Gastrocnemius medialis (tissue), 4 donors: Measurements from ENCODE around the gene KLHDC9. TPM values are rescaled to one million over a fixed set of nuclear protein-coding genes. Genes with fewer than 3 reads are reported as not detected.

Experiments used
- ATAC-seq, 2 donors: fragments of 150-250 bp; one replicate each; pipeline ENCODE4 v1.9.1; 2016
- DNase-seq, 2 donors: peaks; one replicate each; pipeline ENCODE4 v3.0.0-alpha.2; 2019
- H3K27ac ChIP-seq, 4 donors: fragments of 200-600 bp; sonication (generic); 1 replicate in 1 of 4; 2 replicates in 3 of 4; pipeline ENCODE4 v1.5.1; 2016 to 2018; ENCODE audit warnings: mild to moderate bottlenecking in 2 of 4, moderate library complexity in 1 of 4
- H3K27me3 ChIP-seq, 3 donors: fragments of 200-600 bp; sonication (generic) in 2 of 3; 1 replicate in 1 of 3; 2 replicates in 2 of 3; pipeline versions ENCODE4 v1.5.1 to v1.6.0; 2016 to 2019; ENCODE audit warnings: mild to moderate bottlenecking in 1 of 3, moderate library complexity in 1 of 3
- H3K36me3 ChIP-seq, 2 donors: fragments of 200-600 bp; sonication (generic) in 1 of 2; one replicate each; pipeline ENCODE4 v1.5.1; 2017 to 2018
- H3K4me1 ChIP-seq, 2 donors: fragments of 200-600 bp; sonication (generic) in 1 of 2; one replicate each; pipeline ENCODE4 v1.5.1; 2016 to 2017; ENCODE audit warnings: mild to moderate bottlenecking in 2 of 2
- H3K4me3 ChIP-seq, 4 donors: fragments of 200-600 bp; sonication (generic) in 3 of 4; 1 replicate in 1 of 4; 2 replicates in 3 of 4; pipeline ENCODE4 v1.5.1; 2016 to 2019; ENCODE audit warnings: mild to moderate bottlenecking in 2 of 4
- H3K9me3 ChIP-seq, 3 donors: fragments of 200-600 bp; sonication (generic) in 2 of 3; 1 replicate in 1 of 3; 2 replicates in 2 of 3; pipeline ENCODE4 v1.5.1; 2016 to 2019
- CTCF ChIP-seq, 5 experiments: fragments of 450-650 bp in 3 of 5; fragments of 200-600 bp in 2 of 5; sonication (generic) in 2 of 5; IDR thresholded peaks in 4 of 5; conservative IDR thresholded peaks in 1 of 5; 1 replicate in 4 of 5; 2 replicates in 1 of 5; pipeline ENCODE4 v1.5.1; 2016 to 2019; ENCODE audit warnings: antibody characterized with exemption in 5 of 5, mild to moderate bottlenecking in 3 of 5, moderate library complexity in 3 of 5
- POLR2A ChIP-seq, 2 donors: fragments of 450-650 bp; IDR thresholded peaks; one replicate each; pipeline ENCODE4 v1.6.1; 2017; ENCODE audit warnings: antibody characterized with exemption in 2 of 2, mild to moderate bottlenecking in 2 of 2, moderate library complexity in 2 of 2
- in situ Hi-C, 4 donors: fragments of 200-750 bp; cut with MboI; loops; one replicate each; pipeline versions ENCODE4 v1.15.0 to v1.8.0; 2017; ENCODE audit warnings: low sequenced_read_pairs in 4 of 4
- intact Hi-C: fragments of 100-400 bp; cut with DNase I; formaldehyde crosslinking; loops from one replicate; pipeline ENCODE4 v1.15.1; 2023; ENCODE audit warnings: low total_unique reads
- total RNA-seq, 4 donors: library from RNA; depleted of rRNA; stranded (reverse); fragments of >200 nt; gene quantifications; one replicate each; pipeline versions ENCODE4 v1.1.0 to v1.2.3, GENCODE V29; 2016

The KLHDC9 gene
- total RNA-seq, 4 donors from 2014 or later: 0.89 to 2.4 (median 1.3) TPM

DNA sequence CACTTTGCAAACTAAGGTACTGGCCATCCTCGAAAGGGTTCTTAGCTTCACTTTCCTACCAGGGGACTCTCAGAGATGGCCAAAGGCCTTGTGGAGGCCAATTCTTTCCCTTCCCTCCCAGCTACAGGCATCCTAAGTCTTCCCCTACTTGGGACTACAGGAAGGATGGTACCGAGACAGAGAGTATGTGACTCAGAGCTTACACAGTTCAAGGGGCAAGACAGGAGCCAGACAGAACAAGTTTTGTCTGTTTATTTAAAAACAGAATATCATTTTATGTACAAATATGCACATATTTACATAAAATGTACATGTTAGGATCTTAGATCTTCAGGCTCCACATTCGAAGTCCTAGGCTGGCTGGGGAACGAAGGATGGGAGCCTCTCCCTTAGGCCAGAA is 27.4 kb upstream of the KLHDC9 start:
- Histone ChIP-seq H3K9me3 (no peaks in the 10 kb centered on the region), H3K36me3 (no peaks in the 10 kb centered on the region), H3K4me3 (no peak overlapping the region), H3K4me1 (no peaks in the 10 kb centered on the region), H3K27me3 (no peaks in the 10 kb centered on the region), H3K27ac (no peak overlapping the region)
- DNase-seq (no peak), ATAC-seq (no peak)
- in situ Hi-C loops: no loop called here
- intact Hi-C loops: no loop called here
- no peak for TF ChIP-seq CTCF (IDR thresholded peaks at IDR 0.05 in 4 of 5, conservative IDR thresholded peaks at IDR 0.05 in 1 of 5)
- no peak for TF ChIP-seq POLR2A (IDR thresholded peaks at IDR 0.05)

DNA sequence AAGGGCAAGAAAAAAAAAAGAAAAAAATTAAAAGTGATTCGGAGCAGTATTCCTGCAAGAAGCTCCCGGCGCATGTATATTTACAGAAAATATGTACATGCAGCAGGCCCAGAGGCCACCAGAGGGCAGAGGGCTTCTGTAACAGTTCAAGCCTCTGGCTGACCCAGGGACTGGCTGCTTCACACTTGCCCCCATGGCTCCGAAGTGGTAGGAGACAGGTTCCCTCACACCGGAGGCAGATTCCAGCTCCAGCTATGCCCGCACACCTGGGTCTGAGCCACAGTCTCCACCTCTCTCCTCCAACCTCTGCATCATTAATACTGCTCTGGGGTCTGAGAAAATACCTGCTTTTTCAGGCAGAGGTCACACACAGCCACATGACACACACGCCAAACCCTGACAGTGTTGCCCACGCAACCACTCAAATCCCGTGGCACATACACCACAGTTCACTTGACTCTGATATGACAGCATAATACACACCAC is 26.2 kb upstream of the KLHDC9 start:
- H3K27me3 ChIP-seq: no peaks in the 10 kb centered on the region
- intact Hi-C loops: no loop called here
- H3K4me1 ChIP-seq: no peaks in the 10 kb centered on the region
- no peak overlapping the region for H3K4me3 ChIP-seq
- H3K9me3 ChIP-seq: no peaks in the 10 kb centered on the region
- H3K27ac ChIP-seq: no peak overlapping the region
- ATAC-seq (no peak), DNase-seq (peak; percentile 24 to 46)
- peak in 4 of 5 experiments; percentile 31 to 43 (median 36) for TF ChIP-seq CTCF (IDR thresholded peaks at IDR 0.05 in 4 of 5, conservative IDR thresholded peaks at IDR 0.05 in 1 of 5)
- no peak for TF ChIP-seq POLR2A (IDR thresholded peaks at IDR 0.05)
- no peaks in the 10 kb centered on the region for H3K36me3 ChIP-seq
- in situ Hi-C loops: no loop called here

DNA sequence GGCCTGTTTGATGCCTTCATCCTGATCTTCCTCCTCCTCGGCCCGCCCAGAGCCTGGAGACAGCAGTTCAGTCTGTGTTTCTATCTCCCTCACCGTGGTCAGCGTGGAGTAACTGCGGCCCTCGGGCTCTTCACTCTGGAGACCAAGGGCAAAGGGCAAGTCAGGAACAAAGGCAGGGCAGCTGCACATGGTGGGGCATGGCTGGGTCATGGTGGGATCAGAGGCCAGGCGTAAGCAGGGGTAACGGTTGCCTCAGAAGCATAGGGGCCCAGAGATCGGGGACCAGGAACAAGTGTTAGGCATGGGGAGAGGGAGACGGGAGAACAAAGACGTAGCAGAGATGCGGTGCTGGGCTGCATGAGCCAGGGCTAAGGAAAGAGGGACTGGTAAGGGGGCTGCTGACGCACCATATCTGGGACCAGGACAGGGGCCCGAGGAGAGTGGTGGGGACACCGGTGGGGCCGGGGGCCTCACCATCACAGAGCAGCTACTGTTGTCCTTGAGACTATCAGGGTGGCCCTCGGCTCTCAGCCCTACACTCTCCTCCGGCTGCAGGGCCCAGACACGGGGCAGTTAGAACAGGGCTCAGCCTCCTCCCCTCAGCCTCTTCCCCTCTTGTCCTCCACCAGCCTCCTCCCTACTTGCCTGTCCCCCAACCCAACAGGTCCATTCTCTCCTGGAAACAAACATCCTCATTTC is 25.3 kb upstream of the KLHDC9 start:
- intact Hi-C loops (no loop called here), in situ Hi-C loops (no loop called here)
- Histone ChIP-seq H3K4me3 (no peak overlapping the region), H3K4me1 (no peaks in the 10 kb centered on the region), H3K9me3 (no peaks in the 10 kb centered on the region), H3K36me3 (no peaks in the 10 kb centered on the region), H3K27me3 (no peaks in the 10 kb centered on the region), H3K27ac (no peak overlapping the region)
- no peak for ATAC-seq
- TF ChIP-seq POLR2A (IDR thresholded peaks at IDR 0.05) (no peak), CTCF (IDR thresholded peaks at IDR 0.05 in 4 of 5, conservative IDR thresholded peaks at IDR 0.05 in 1 of 5) (no peak)
- DNase-seq: no peak

GRCh38 chr1:161073474-161074121 is 24.6 kb upstream of the KLHDC9 start:
- DNase-seq (no peak), ATAC-seq (no peak)
- intact Hi-C loops: no loop called here
- no peak overlapping the region for H3K27ac ChIP-seq
- H3K4me3 ChIP-seq: no peak overlapping the region
- H3K36me3 ChIP-seq: no peaks in the 10 kb centered on the region
- in situ Hi-C loops: no loop called here
- TF ChIP-seq POLR2A (IDR thresholded peaks at IDR 0.05) (no peak), CTCF (IDR thresholded peaks at IDR 0.05 in 4 of 5, conservative IDR thresholded peaks at IDR 0.05 in 1 of 5) (no peak)
- no peaks in the 10 kb centered on the region for H3K9me3 ChIP-seq
- H3K4me1 ChIP-seq: no peaks in the 10 kb centered on the region
- no peaks in the 10 kb centered on the region for H3K27me3 ChIP-seq
